ENCODE data around the gene HSPA4L. TPM values are rescaled to one million over a fixed set of nuclear protein-coding genes. Genes with fewer than 3 reads are reported as not detected.
A peak's percentile ranks its signal among the peaks of the same experiment; 100 is the strongest.

Gene HSPA4L
- total RNA-seq, 1 experiment from 2014 or later: 6.9 TPM

DNA sequence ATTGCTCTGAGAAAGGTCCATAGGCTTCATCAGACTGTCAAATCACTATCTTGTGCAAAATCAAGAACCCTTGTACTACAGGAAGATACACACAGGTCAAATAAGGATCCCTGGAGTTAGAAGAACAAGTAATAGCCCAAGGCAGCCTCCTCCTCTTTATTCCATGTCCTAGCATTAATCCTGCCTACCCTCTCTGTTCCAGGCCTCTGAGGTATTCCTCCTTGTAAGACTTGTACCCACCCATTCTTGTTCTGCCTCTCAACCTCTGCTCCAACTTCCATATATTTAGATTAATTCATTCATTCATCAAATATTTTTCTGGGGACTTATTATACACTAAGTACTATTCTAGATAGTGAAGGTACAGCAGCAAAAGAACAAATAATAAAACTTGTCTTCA is 88.2 kb downstream of the HSPA4L start:
- ChIA-PET POLR2A (no interaction called here), CTCF (no interaction called here)
- ATAC-seq: no peak
- no peak for TF ChIP-seq ESRRA (CRISPR knock-in tag; IDR thresholded peaks at IDR 0.05; ENCODE audit: borderline replicate concordance)
- TF ChIP-seq, protein P1, sequence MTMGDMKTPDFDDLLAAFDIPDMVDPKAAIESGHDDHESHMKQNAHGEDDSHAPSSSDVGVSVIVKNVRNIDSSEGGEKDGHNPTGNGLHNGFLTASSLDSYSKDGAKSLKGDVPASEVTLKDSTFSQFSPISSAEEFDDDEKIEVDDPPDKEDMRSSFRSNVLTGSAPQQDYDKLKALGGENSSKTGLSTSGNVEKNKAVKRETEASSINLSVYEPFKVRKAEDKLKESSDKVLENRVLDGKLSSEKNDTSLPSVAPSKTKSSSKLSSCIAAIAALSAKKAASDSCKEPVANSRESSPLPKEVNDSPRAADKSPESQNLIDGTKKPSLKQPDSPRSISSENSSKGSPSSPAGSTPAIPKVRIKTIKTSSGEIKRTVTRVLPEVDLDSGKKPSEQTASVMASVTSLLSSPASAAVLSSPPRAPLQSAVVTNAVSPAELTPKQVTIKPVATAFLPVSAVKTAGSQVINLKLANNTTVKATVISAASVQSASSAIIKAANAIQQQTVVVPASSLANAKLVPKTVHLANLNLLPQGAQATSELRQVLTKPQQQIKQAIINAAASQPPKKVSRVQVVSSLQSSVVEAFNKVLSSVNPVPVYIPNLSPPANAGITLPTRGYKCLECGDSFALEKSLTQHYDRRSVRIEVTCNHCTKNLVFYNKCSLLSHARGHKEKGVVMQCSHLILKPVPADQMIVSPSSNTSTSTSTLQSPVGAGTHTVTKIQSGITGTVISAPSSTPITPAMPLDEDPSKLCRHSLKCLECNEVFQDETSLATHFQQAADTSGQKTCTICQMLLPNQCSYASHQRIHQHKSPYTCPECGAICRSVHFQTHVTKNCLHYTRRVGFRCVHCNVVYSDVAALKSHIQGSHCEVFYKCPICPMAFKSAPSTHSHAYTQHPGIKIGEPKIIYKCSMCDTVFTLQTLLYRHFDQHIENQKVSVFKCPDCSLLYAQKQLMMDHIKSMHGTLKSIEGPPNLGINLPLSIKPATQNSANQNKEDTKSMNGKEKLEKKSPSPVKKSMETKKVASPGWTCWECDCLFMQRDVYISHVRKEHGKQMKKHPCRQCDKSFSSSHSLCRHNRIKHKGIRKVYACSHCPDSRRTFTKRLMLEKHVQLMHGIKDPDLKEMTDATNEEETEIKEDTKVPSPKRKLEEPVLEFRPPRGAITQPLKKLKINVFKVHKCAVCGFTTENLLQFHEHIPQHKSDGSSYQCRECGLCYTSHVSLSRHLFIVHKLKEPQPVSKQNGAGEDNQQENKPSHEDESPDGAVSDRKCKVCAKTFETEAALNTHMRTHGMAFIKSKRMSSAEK (CRISPR knock-in tag; IDR thresholded peaks at IDR 0.05; ENCODE audit: borderline replicate concordance): no peak
- no peak for TF ChIP-seq EMX1 (CRISPR knock-in tag; IDR thresholded peaks at IDR 0.05)
- no peak for TF ChIP-seq FOXP1 (CRISPR knock-in tag; IDR thresholded peaks at IDR 0.05; ENCODE audit: borderline replicate concordance)
- TF ChIP-seq, protein P2, sequence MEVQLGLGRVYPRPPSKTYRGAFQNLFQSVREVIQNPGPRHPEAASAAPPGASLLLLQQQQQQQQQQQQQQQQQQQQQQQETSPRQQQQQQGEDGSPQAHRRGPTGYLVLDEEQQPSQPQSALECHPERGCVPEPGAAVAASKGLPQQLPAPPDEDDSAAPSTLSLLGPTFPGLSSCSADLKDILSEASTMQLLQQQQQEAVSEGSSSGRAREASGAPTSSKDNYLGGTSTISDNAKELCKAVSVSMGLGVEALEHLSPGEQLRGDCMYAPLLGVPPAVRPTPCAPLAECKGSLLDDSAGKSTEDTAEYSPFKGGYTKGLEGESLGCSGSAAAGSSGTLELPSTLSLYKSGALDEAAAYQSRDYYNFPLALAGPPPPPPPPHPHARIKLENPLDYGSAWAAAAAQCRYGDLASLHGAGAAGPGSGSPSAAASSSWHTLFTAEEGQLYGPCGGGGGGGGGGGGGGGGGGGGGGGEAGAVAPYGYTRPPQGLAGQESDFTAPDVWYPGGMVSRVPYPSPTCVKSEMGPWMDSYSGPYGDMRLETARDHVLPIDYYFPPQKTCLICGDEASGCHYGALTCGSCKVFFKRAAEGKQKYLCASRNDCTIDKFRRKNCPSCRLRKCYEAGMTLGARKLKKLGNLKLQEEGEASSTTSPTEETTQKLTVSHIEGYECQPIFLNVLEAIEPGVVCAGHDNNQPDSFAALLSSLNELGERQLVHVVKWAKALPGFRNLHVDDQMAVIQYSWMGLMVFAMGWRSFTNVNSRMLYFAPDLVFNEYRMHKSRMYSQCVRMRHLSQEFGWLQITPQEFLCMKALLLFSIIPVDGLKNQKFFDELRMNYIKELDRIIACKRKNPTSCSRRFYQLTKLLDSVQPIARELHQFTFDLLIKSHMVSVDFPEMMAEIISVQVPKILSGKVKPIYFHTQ (CRISPR knock-in tag; IDR thresholded peaks at IDR 0.05): no peak
- no peak for TF ChIP-seq ATF1 (CRISPR knock-in tag; IDR thresholded peaks at IDR 0.05)
- no peak for TF ChIP-seq ZBTB21 (CRISPR knock-in tag; IDR thresholded peaks at IDR 0.05; ENCODE audit: borderline replicate concordance)
- no peak for TF ChIP-seq FOXK1 (CRISPR knock-in tag; IDR thresholded peaks at IDR 0.05)
- TF ChIP-seq, protein P3, sequence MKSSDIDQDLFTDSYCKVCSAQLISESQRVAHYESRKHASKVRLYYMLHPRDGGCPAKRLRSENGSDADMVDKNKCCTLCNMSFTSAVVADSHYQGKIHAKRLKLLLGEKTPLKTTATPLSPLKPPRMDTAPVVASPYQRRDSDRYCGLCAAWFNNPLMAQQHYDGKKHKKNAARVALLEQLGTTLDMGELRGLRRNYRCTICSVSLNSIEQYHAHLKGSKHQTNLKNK (CRISPR knock-in tag; IDR thresholded peaks at IDR 0.05): no peak
- TF ChIP-seq TP53 (CRISPR knock-in tag; IDR thresholded peaks at IDR 0.05): no peak
- TF ChIP-seq, protein P4, sequence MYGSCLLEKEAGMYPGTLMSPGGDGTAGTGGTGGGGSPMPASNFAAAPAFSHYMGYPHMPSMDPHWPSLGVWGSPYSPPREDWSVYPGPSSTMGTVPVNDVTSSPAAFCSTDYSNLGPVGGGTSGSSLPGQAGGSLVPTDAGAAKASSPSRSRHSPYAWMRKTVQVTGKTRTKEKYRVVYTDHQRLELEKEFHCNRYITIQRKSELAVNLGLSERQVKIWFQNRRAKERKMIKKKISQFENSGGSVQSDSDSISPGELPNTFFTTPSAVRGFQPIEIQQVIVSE (CRISPR knock-in tag; IDR thresholded peaks at IDR 0.05; ENCODE audit: borderline replicate concordance): no peak
- TF ChIP-seq, protein P5, sequence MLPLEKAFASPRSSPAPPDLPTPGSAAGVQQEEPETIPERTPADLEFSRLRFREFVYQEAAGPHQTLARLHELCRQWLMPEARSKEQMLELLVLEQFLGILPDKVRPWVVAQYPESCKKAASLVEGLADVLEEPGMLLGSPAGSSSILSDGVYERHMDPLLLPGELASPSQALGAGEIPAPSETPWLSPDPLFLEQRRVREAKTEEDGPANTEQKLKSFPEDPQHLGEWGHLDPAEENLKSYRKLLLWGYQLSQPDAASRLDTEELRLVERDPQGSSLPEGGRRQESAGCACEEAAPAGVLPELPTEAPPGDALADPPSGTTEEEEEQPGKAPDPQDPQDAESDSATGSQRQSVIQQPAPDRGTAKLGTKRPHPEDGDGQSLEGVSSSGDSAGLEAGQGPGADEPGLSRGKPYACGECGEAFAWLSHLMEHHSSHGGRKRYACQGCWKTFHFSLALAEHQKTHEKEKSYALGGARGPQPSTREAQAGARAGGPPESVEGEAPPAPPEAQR (CRISPR knock-in tag; IDR thresholded peaks at IDR 0.05): no peak
- TF ChIP-seq ZNF671 (CRISPR knock-in tag; IDR thresholded peaks at IDR 0.05): no peak
- no peak for TF ChIP-seq SP1 (CRISPR knock-in tag; conservative IDR thresholded peaks at IDR 0.05)
- no peak for TF ChIP-seq SMAD3 (CRISPR knock-in tag; IDR thresholded peaks at IDR 0.05; ENCODE audit: borderline replicate concordance)
- Mint-ChIP-seq H3K4me3 (no peak overlapping the region), H3K36me3 (no peaks in the 10 kb centered on the region), H3K27ac (no peak overlapping the region; the same call in 1 of the 2 replicates), H3K9me3 (no peaks in the 10 kb centered on the region), H3K4me1 (peaks cover 3% of the 10 kb centered on the region; the same call in 1 of the 2 replicates), H3K27me3 (ENCODE audit: low read depth) (no peaks in the 10 kb centered on the region)
- DNase-seq (ENCODE audit: low spot score): no peak

DNA sequence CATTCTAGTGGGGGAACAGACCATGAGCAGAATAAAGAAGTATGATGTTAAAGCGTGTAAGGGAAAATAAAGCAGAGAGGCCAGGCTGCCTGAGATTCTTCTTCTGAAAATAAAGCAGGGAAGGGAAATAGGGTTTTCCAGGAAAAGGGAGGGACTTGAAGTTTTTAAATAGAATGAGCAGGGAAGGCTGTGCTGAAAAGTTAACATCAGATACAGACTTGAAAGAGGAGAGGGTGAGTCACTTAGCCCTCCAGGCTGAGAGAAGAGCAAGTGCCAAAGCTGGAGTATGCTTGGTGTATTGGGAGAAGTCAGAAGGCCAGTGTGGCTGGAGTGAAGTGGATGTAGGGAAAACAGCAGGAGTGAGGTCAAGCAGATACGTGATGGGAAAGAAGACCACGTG is 88.6 kb downstream of the HSPA4L start:
- Mint-ChIP-seq H3K9me3 (no peaks in the 10 kb centered on the region), H3K27me3 (ENCODE audit: low read depth) (no peaks in the 10 kb centered on the region), H3K36me3 (no peaks in the 10 kb centered on the region), H3K27ac (peak overlapping the region; percentile 52), H3K4me1 (peaks cover 3% of the 10 kb centered on the region; the same call in 1 of the 2 replicates), H3K4me3 (no peak overlapping the region)
- no peak; the same call in 1 of the 2 replicates for ATAC-seq
- POLR2A ChIA-PET: no interaction called here
- DNase-seq (ENCODE audit: low spot score): no peak
- CTCF ChIA-PET: no interaction called here
- TF ChIP-seq CREB1 (CRISPR knock-in tag; IDR thresholded peaks at IDR 0.05) (no peak), HMGA2 (CRISPR knock-in tag; IDR thresholded peaks at IDR 0.05) (no peak), FOXK1 (CRISPR knock-in tag; IDR thresholded peaks at IDR 0.05) (no peak), ETV6 (CRISPR knock-in tag; IDR thresholded peaks at IDR 0.05) (no peak), GRHL2 (CRISPR knock-in tag; IDR thresholded peaks at IDR 0.05; ENCODE audit: insufficient replicate concordance, severe bottlenecking) (no peak), ZNF317 (CRISPR knock-in tag; IDR thresholded peaks at IDR 0.05; ENCODE audit: borderline replicate concordance, low read depth) (no peak), KAT7 (CRISPR knock-in tag; IDR thresholded peaks at IDR 0.05; ENCODE audit: borderline replicate concordance) (no peak), NFATC4 (CRISPR knock-in tag; IDR thresholded peaks at IDR 0.05) (no peak), SMAD4 (CRISPR knock-in tag; IDR thresholded peaks at IDR 0.05) (no peak), IRF2 (CRISPR knock-in tag; IDR thresholded peaks at IDR 0.05; ENCODE audit: borderline replicate concordance, low read depth) (no peak)
- TF ChIP-seq, protein P6, sequence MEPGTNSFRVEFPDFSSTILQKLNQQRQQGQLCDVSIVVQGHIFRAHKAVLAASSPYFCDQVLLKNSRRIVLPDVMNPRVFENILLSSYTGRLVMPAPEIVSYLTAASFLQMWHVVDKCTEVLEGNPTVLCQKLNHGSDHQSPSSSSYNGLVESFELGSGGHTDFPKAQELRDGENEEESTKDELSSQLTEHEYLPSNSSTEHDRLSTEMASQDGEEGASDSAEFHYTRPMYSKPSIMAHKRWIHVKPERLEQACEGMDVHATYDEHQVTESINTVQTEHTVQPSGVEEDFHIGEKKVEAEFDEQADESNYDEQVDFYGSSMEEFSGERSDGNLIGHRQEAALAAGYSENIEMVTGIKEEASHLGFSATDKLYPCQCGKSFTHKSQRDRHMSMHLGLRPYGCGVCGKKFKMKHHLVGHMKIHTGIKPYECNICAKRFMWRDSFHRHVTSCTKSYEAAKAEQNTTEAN (CRISPR knock-in tag; IDR thresholded peaks at IDR 0.05): no peak
